HUDEP-2 (cell line): Measurements from ENCODE around the gene LCORL.
"Not testable (repeated sequence)": the region's sequence is repeated elsewhere in the genome, so short reads cannot be mapped to it uniquely, and the experiment has no call there.

Experiments
- DNase-seq, 76 experiments: peaks; one replicate each; lab custom pipeline; 2025; ENCODE audit not compliant: unreplicated experiment in 76 of 76; lab: John Stamatoyannopoulos, UW

LCORL gene

GRCh38 chr4:18021720-18022571 lies at the start of gene LCORL:
LCORL (minus strand) TSS chr4:18021755; CDS start chr4:18021751, 4 bp downstream.
- peak in 75 of 76 experiments; percentile 35 to 97 (median 94) for DNase-seq

GRCh38 chr4:18069810-18070209 lies 48.3 kb upstream of the LCORL start:
- no peak for DNase-seq

- DNase-seq, result no peak
These were observed 45.5 kb upstream of the LCORL start for GRCh38 chr4:18067031-18067430.

GRCh38 chr4:18063079-18063478 lies 41.5 kb upstream of the LCORL start:
- no peak for DNase-seq

- no peak for DNase-seq
These were observed 36.4 kb upstream of the LCORL start for GRCh38 chr4:18057821-18058533.

GRCh38 chr4:18056030-18056429 lies 34.5 kb upstream of the LCORL start:
- DNase-seq, result no peak

- no peak for DNase-seq
These were observed 30.6 kb upstream of the LCORL start for GRCh38 chr4:18052158-18052557.

GRCh38 chr4:18051281-18051680 lies 29.7 kb upstream of the LCORL start:
- DNase-seq, result no peak

GRCh38 chr4:18050448-18050847 lies 28.9 kb upstream of the LCORL start:
- no peak for DNase-seq

GRCh38 chr4:18049446-18049845 lies 27.9 kb upstream of the LCORL start:
- no peak for DNase-seq

- DNase-seq, result peak in 3 of 76 experiments; percentile 3 to 12 (median 4)
These were observed 21.2 kb upstream of the LCORL start for GRCh38 chr4:18042754-18043153.

GRCh38 chr4:18042012-18042411 lies 20.5 kb upstream of the LCORL start:
- DNase-seq, result no peak

- DNase-seq, result no peak
These were observed 19.6 kb upstream of the LCORL start for GRCh38 chr4:18041114-18041513.

- no peak for DNase-seq
These were observed 17.6 kb upstream of the LCORL start for GRCh38 chr4:18039113-18039512.

- DNase-seq, result not testable (repeated sequence)
These were observed 14.8 kb upstream of the LCORL start for GRCh38 chr4:18036369-18036768.

GRCh38 chr4:18034099-18034498 lies 12.5 kb upstream of the LCORL start:
- no peak for DNase-seq

GRCh38 chr4:18033111-18034085 lies 11.8 kb upstream of the LCORL start:
- no peak for DNase-seq

- no peak for DNase-seq
These were observed 3.7 kb upstream of the LCORL start for GRCh38 chr4:18025288-18025687.

- DNase-seq, result peak in 1 of 76 experiments; percentile 37
These were observed 1.1 kb upstream of the LCORL start for GRCh38 chr4:18022572-18023050.

GRCh38 chr4:18021470-18021719 lies 160 bp downstream of the LCORL start:
- DNase-seq, result peak in 11 of 76 experiments; percentile 11 to 72 (median 35)
